Ureter (tissue), 1 donor: ENCODE results near the gene SPP2. TPM values are rescaled to one million over a fixed set of nuclear protein-coding genes. Genes with fewer than 3 reads are reported as not detected.

Experiments
- DNase-seq: peaks from one replicate; pipeline ENCODE4 v3.0.0-alpha.2; 2020; ENCODE audit warnings: low spot score
- total RNA-seq: library from RNA; stranded (reverse); gene quantifications from one replicate; pipeline ENCODE4 v1.2.4, GENCODE V29; 2023
- donor health status: DM: yes; HTN: yes; CAD: no.

The SPP2 gene
- total RNA-seq, 1 donor from 2014 or later, result not detected

DNA sequence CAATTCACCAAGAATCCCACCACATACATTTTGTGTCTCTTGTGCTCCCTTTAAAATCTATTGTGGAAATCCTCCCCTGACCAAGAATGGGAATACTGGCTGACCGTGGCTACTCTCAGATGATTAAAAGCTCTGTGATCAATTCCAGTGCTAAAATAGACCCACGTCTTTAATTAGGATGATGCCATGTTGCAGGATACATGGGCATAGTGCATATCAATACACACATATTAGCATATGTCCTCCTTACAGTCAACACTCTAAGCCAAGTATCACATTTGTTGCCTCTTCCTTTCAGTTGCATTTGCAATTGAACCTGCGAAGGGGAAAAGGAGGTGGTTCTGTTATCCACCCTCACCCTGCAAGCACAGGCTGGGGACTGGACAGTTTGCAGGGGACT is 41.8 kb downstream of the SPP2 start:
- no peak for DNase-seq

DNA sequence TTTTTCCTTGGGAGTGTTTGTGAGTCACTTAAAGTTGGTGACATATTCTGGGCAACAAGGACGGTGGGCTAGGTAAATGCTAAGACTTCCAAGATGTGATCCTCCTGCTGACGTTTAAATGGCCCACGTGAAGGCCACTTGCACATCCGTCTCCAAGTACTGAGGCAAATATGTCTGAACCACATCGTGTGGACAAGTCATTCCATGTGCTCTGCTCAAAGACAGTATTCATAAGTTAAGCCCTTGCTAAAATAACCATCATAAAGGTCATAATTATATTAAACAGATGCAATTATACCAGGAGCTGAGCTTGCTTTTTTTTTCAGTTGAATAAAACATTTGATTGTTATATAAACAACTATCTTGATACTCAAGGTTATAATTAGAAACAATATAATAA is 44.8 kb downstream of the SPP2 start:
- no peak for DNase-seq

DNA sequence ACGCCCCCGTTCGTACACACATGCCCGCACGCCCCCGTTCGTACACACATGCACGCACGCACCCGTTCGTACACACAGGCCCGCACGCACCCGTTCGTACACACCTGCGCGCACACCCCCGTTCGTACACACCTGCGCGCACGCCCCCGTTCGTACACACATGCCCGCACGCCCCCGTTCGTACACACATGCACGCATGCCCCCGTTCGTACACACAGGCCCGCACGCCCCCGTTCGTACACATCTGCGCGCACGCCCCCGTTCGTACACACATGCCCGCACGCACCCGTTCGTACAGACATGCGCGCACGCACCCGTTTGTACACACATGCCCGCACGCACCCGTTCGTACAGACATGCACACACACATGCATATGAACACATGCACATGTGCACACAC is 45.7 kb downstream of the SPP2 start:
- no peak for DNase-seq

DNA sequence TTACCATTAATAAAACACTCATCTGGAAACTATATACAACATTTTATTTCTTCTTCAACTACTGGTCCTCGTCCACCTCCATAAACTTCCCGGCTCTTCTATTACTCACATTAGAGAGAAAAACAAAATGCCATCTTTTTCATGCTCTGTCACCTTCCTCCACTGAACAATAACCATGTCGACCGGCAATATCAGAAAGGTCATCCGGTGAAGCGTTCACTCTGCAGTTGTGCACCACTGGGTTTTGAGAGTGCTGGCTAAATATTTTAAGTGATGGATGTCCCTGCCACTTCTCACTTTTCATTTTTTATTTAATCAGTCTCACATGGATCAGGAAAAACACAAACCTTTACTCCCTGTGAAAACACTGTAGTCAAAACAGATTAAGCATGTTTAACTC is 48.2 kb downstream of the SPP2 start:
- DNase-seq, result no peak

DNA sequence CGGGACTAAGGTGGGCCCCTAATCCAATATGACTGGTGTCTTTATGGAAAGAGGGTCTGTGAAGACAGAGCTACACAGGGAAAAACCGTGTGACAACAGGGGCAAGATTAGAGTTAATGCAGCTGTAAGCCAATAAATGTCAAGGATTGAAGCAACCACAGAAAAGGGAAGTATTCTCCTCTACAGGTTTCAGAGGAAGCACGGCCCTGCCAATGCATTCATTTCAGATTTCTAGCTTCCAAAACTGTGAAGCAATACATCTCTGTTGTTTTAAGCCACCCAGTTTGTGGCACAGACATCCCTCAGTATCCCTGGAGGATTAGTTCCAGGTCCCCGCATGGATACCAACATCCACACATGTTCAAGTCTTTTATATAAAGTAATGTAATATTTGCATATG is 48.8 kb downstream of the SPP2 start:
- no peak for DNase-seq

DNA sequence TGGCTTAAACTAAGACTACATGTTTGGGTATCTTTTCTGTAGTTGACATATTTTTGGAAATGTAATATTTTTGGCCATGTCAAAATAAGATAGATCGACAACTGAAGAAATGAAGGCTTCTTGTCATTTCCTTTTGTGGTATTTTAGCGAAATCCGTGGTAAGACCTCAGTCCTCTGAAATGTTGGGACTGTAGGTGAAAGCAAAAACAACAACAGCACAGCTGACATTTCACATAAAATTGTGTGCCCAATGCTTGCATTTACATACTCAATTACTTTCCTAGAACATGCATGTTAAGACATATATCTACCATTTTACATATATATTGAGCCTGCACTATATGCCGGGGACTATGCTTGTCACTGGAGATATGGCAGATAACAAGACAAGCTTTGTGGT is 50.2 kb downstream of the SPP2 start:
- DNase-seq, result no peak

DNA sequence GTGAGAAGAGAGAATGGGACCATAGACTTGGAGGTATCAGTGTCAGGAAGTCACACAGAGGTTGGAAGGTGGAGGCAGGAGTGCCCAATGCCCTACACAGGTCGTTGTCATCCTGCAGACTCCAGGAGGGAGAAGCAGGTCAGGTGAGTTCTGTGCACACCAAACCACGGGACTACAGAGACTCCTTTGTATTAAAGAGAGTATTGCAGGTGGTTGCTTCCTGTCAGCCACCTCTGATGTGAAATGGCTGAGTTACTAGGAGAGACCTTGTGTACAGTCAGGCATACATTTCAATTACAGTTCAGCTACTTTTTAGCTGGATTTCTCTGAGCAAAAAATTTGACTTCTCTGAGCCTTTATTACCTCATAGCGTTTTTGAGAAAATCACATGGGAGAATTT is 51.6 kb downstream of the SPP2 start:
- no peak for DNase-seq

DNA sequence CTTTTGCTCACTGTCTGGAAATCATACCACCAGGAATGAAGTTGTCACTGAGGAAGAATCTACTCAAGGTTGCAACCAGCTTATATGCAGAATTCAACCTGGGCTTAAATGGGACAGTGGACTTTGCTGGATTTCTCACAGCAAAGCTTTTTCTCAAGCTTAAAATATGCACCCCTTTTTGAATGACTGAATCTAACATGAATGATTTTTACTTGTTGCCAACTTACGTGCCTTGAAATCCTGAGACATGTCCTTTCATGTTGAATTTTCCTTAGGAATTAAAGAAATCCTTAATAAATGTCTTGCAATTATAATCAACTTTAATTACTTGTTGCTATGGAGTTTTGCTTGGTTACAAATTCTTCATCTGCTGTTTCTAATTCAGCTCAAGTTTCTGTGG is 57.4 kb downstream of the SPP2 start:
- no peak for DNase-seq

DNA sequence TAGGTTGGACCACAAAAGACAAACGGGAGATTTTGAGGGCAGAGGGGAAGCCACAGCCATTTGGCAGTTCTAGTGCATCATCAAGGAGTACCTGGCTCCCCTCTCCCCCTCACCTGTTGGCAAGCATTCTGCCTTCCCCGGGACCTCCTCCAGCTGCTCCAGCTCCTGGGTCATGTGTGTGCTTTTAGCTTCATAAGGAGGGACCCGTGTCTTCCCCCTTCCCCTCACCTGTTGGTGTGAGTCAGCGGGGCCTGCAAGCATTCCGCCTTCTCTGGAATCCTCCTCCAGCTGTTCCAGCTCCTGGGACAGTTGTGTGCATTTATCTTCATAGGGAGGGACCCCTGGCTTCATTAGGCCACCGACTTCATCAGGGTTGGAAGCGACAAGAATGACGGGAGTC is 58.8 kb downstream of the SPP2 start:
- no peak for DNase-seq

DNA sequence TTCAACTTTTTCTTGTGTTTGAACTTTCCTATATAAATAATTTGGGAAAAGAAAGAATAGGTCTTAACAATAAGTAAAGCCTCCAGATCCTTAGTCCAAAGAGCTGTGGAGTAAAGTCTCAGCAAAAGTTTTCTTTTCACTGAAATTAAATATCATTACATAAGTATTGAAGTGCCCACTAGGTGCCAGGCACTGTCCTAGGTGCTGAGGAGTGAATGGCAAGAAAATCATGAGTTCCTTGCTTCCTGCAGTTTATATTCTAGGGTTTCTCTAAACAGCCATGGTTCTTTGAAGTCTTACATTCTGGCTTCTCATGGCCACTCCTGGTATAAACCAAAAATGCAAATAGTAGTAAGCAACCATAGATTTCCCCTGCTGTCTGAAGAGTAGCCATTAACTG is 59.7 kb downstream of the SPP2 start:
- no peak for DNase-seq

DNA sequence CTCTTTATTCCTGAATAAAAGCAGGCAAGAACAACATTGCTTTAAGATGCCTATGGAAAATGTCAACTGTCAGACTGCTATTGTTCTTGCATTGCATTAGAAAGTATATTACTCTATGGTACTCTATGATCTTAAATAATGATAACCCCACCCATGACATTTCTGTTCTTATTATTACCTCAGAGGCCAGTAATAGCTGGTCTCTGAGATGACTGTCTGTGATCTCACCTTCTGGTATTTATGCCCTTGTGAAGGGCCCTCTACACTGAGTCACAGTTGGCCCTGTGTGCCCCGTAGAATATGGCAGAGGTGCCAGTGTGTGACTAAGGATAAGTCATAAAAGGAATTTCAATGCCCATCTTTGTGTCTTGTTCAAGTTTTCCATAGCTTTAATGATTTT is 61.0 kb downstream of the SPP2 start:
- DNase-seq, result no peak

DNA sequence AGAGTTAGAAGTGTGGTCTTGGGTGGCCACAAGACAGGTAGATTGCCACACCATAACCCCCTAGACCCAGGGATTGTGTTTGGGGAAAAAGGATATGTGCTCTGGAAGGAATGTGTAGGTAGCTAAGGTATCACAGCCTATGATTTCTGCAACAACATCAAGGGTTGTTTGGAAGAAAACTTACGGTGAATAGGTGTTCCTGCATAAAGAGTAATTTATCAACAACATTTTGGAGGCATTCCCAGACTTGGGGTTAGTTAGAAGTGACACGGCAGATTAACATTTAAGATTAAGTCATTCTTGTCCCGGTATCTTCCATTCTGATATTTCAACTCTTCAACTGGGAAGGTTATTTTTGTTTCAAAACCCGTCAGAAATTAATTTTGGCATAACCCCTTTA is 65.5 kb downstream of the SPP2 start:
- DNase-seq, result no peak

DNA sequence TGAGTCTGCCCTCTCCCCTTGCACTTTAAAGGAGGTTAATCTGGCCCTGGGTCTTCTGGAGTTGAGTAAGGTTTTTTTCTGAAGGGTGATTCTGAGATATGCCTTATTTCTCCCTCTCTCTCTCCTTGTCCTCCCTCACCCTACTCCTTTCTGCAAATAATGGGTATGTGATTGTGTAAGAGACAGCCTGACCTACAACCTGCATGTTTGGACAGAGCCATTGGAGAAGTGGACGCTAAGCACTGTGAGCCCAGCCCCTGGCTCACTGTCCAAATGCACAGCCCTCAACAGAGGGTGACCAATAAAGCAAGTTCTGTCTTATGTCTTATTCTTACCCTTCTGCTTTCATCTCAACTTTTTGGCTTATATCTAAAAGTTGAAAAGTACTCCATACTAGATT is 71.5 kb downstream of the SPP2 start:
- DNase-seq, result no peak

DNA sequence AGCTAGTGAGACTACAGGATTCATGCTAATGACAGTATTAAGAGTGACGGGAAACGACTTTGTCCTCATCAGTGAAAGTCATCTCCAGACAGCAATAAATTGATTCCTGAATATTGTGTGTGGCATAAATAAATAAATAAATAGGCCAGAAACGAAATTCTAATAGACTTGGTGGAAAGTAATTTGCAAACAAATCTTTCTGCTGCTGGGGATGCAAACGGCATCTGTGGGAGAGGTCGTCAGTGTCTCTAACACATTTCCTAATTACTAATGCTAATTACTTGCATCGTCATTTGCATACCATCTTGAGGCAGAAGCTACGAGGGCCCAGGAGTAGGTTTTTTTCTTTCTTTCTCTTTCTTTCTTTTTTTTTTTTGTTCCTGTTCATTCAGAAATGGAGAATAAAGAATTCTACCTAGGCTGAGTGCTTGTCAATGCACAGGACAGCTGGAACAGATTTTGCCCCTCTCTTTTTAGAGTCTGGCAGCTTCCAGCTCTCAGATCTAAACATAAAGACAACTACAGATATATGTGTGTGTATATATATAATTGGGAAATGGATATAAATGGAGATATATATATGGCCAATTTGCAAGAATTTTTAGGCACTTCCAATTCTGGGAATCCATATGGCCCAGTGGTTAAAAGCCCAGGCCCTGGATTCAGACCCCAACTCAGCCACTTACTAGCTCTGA is 75.1 kb downstream of the SPP2 start:
- DNase-seq, result no peak

DNA sequence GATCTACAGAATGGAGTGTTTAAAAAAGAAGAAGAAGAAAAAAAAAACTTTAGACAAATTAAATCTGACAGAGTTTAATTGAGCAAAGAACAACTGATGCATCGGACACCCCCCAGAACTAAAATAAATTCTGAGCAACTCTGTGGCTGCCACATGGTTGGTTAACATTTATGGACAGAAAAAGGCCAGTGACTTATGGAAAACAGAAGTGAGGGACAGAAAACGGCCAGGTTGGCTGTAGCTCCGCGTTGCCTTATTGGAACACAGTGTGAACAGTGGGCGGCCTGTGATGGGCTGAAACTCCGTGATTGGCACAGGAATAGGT is 75.6 kb downstream of the SPP2 start:
- no peak for DNase-seq

Other genes starting within 250 kb of the SPP2 start
- gene HJURP, start 196.2 kb upstream of the SPP2 start, total RNA-seq, result 0.31 TPM
- gene TRPM8, start 133.3 kb upstream of the SPP2 start, total RNA-seq, result not detected